Activated CD4-positive, alpha-beta T cell treated with anti-CD3 and anti-CD28 coated beads, Interleukin-2, amount 50 U/mL, for 1 hour (primary cell): ENCODE results near the gene HIVEP1.
A peak's percentile ranks its signal among the peaks of the same experiment; 100 is the strongest.
"Not testable (repeated sequence)": the region's sequence is repeated elsewhere in the genome, so short reads cannot be mapped to it uniquely, and the experiment has no call there.

Source experiments
- DNase-seq: peaks from one replicate; pipeline ENCODE4 v3.0.0-alpha.2; 2020

HIVEP1 gene

GRCh38 chr6:12125396-12125795, 113.3 kb downstream of the HIVEP1 start:
- no peak for DNase-seq

GRCh38 chr6:12126051-12126450, 113.9 kb downstream of the HIVEP1 start:
- no peak for DNase-seq

- no peak for DNase-seq
Measured at GRCh38 chr6:12129523-12129922, 117.4 kb downstream of the HIVEP1 start.

- no peak for DNase-seq
Measured at GRCh38 chr6:12132351-12133222, 120.5 kb downstream of the HIVEP1 start.

GRCh38 chr6:12134581-12134980, 122.5 kb downstream of the HIVEP1 start:
- no peak for DNase-seq

- no peak for DNase-seq
Measured at GRCh38 chr6:12134991-12135390, 122.9 kb downstream of the HIVEP1 start.

GRCh38 chr6:12136905-12137304, 124.8 kb downstream of the HIVEP1 start:
- DNase-seq: no peak

- DNase-seq: no peak
Measured at GRCh38 chr6:12137480-12137879, 125.4 kb downstream of the HIVEP1 start.

- peak; percentile 25 for DNase-seq
Measured at GRCh38 chr6:12138381-12138780, 126.3 kb downstream of the HIVEP1 start.

- DNase-seq: no peak
Measured at GRCh38 chr6:12138936-12139335, 126.8 kb downstream of the HIVEP1 start.

- no peak for DNase-seq
Measured at GRCh38 chr6:12147557-12148316, 135.6 kb downstream of the HIVEP1 start.

GRCh38 chr6:12148317-12148801, 136.2 kb downstream of the HIVEP1 start:
- no peak for DNase-seq

GRCh38 chr6:12148841-12149240, 136.7 kb downstream of the HIVEP1 start:
- no peak for DNase-seq

- no peak for DNase-seq
Measured at GRCh38 chr6:12149944-12150510, 137.9 kb downstream of the HIVEP1 start.

GRCh38 chr6:12150812-12151432, 138.8 kb downstream of the HIVEP1 start:
- DNase-seq: peak; percentile 23

GRCh38 chr6:12151433-12151820, 139.3 kb downstream of the HIVEP1 start:
- DNase-seq: no peak

- no peak for DNase-seq
Measured at GRCh38 chr6:12152023-12152970, 140.2 kb downstream of the HIVEP1 start.

GRCh38 chr6:12155769-12156168, 143.7 kb downstream of the HIVEP1 start:
- not testable (repeated sequence) for DNase-seq

GRCh38 chr6:12158686-12159415, 146.7 kb downstream of the HIVEP1 start:
- no peak for DNase-seq

- DNase-seq: no peak
Measured at GRCh38 chr6:12160326-12160725, 148.2 kb downstream of the HIVEP1 start.

- DNase-seq: no peak
Measured at GRCh38 chr6:12162213-12162612, 150.1 kb downstream of the HIVEP1 start.
